Parathyroid adenoma (tissue), 2 donors: ENCODE results near the gene PGAM2.

ENCODE experiments used
- H2AFZ ChIP-seq: fragments of 300-600 bp; sonication (generic); one replicate; pipeline ENCODE4 v1.7.0; 2017; ENCODE audit warnings: antibody characterized with exemption, mild to moderate bottlenecking
- H3K27ac ChIP-seq: fragments of 300-600 bp; sonication (generic); one replicate; pipeline ENCODE4 v1.7.0; 2017
- H3K27me3 ChIP-seq: fragments of 300-600 bp; sonication (generic); one replicate; pipeline ENCODE4 v1.7.0; 2017; ENCODE audit warnings: low read length; ENCODE audit not compliant: control insufficient read depth, insufficient read depth
- H3K36me3 ChIP-seq: fragments of 300-600 bp; sonication (generic); one replicate; pipeline ENCODE4 v1.7.0; 2017; ENCODE audit warnings: low read length; ENCODE audit not compliant: control insufficient read depth, insufficient read depth
- H3K4me1 ChIP-seq: fragments of 300-600 bp; sonication (generic); one replicate; pipeline ENCODE4 v1.7.0; 2017; ENCODE audit warnings: control low read depth
- H3K4me2 ChIP-seq: fragments of 300-600 bp; sonication (generic); one replicate; pipeline ENCODE4 v1.7.0; 2017; ENCODE audit warnings: low read length
- H3K4me3 ChIP-seq: fragments of 300-600 bp; sonication (generic); one replicate; pipeline ENCODE4 v1.7.0; 2017; ENCODE audit warnings: low read depth, low read length
- H3K79me2 ChIP-seq: fragments of 300-600 bp; sonication (generic); one replicate; pipeline ENCODE4 v1.7.0; 2017; ENCODE audit warnings: control low read depth
- H3K9ac ChIP-seq: fragments of 300-600 bp; sonication (generic); one replicate; pipeline ENCODE4 v1.7.0; 2017; ENCODE audit warnings: mild to moderate bottlenecking
- H3K9me3 ChIP-seq: fragments of 300-600 bp; sonication (generic); one replicate; pipeline ENCODE4 v1.7.0; 2017; ENCODE audit warnings: low read length; ENCODE audit not compliant: control insufficient read depth
- CTCF ChIP-seq: fragments of 300-600 bp; sonication (generic); IDR thresholded peaks from one replicate; pipeline ENCODE4 v1.7.0; 2017; ENCODE audit warnings: antibody characterized with exemption, mild to moderate bottlenecking
- donor health status: primary hyperparathyroidism.

PGAM2 gene

DNA sequence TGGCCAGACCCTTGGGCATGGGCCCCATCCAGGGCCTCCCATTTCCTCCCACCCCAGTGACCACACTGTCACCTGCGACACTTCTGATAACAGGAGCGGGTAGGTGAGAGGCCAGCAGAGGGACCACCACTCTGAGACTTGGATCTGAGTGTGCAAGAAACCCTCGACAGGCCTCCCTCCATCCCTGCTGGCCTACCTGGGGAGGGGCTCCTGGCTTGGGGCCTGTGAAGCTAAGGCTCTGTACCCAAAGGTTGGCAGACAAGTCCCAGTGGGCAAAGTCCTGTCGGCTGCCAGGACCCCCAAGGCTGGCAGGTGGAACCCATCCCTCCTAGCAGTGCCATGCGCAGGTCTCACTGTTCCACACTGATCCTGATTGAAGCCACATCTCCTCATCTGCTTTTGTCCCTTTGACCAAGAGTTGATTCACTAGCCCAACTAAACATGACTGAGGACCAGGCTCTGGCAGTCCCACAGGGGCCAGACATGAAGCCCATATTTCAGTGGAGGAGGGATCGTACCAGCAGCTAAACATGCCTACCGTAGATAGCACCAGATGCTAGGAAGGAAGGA, 1.2 kb upstream of the PGAM2 start:
- H3K4me1 ChIP-seq, result peaks cover 23% of the 10 kb centered on the region
- no peak overlapping the region for H2AFZ ChIP-seq
- H3K27me3 ChIP-seq, result no peaks in the 10 kb centered on the region
- no peak overlapping the region for H3K9ac ChIP-seq
- H3K4me2 ChIP-seq, result no peak overlapping the region
- TF ChIP-seq CTCF, result no peak
- no peaks in the 10 kb centered on the region for H3K79me2 ChIP-seq
- H3K36me3 ChIP-seq, result no peaks in the 10 kb centered on the region
- H3K9me3 ChIP-seq, result no peaks in the 10 kb centered on the region
- no peak overlapping the region for H3K4me3 ChIP-seq
- H3K27ac ChIP-seq, result no peak overlapping the region

- H3K4me3 ChIP-seq, result no peak overlapping the region
- H3K4me2 ChIP-seq, result no peak overlapping the region
- no peak overlapping the region for H3K27ac ChIP-seq
- H3K9me3 ChIP-seq, result no peaks in the 10 kb centered on the region
- no peak for TF ChIP-seq CTCF
- no peaks in the 10 kb centered on the region for H3K36me3 ChIP-seq
- H3K4me1 ChIP-seq, result peaks cover 23% of the 10 kb centered on the region
- no peak overlapping the region for H3K9ac ChIP-seq
- no peak overlapping the region for H2AFZ ChIP-seq
- no peaks in the 10 kb centered on the region for H3K27me3 ChIP-seq
- no peaks in the 10 kb centered on the region for H3K79me2 ChIP-seq
These were observed 719 bp upstream of the PGAM2 start for GRCh38 chr7:44066111-44066460.

DNA sequence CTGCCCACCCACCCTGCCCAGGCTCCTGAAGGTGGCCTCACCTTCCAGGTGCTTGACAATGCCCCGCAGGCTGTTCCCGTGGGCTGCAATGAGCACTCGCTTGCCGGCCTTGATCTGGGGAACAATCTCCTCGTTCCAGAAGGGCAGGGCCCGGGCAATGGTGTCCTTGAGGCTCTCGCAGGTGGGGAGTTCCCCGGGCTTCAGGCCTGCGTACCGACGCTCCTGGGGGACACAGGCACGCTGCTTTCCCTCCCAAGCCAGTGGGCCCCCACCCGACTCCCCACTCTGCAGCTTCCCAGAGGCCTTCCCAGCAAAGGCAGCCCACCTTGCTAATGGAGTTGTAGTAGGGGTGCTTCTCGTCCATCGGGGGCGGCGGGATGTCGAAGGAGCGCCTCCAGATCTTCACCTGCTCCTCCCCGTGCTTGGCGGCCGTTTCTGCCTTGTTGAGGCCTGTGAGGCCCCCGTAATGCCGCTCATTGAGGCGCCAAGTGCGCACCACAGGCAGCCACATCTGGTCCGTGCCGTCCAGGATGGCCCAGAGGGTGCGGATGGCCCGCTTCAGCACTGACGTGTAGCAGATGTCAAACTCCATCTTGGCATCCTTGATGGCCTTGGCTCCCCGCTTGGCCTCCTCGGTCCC, 456 bp downstream of the PGAM2 start:
- Histone ChIP-seq H3K4me2 (no peak overlapping the region), H3K36me3 (no peaks in the 10 kb centered on the region), H3K9ac (no peak overlapping the region), H3K79me2 (no peaks in the 10 kb centered on the region), H3K9me3 (no peaks in the 10 kb centered on the region), H3K27ac (no peak overlapping the region), H3K27me3 (no peaks in the 10 kb centered on the region), H3K4me1 (peaks cover 23% of the 10 kb centered on the region), H3K4me3 (no peak overlapping the region), H2AFZ (peak overlapping the region; percentile 47)
- no peak for TF ChIP-seq CTCF

DNA sequence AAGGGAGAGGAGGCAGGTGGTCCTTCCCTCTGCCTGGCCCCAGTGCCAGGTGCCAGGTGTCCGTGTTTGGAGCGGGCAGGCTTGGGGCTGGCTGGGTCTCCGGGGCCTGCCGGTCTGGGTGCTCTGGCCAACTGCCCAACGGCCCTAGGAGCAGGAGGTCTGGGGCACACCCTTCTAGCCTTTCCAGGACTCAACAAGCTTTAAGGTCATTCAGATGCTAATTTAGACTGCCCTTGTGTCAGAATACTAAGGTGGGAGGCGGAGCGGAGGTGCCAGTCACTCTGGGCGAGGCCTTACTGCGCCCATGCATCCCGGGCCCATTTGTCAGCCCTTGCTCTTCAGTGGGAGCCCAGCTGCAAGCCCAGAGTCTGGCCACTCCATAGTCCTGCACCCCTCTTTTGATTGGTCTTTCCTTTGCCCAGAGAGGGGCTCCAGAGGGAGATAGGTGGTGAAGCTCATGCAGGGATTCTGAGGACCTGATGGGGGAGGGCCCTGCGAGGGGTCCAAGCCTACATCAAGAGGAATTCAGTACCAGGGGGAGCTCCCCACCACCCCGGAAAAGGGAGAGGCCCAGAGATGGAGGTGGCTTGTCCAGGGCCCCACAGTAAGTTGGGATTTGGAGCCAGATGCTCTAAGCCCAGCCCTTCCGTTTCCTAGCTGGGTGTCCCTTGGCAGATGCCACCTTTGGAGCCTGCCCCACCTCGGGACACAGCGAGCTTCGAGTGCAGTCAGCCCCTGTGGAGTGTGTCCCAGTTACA, 1.3 kb downstream of the PGAM2 start:
- H3K4me3 ChIP-seq, result no peak overlapping the region
- H3K27me3 ChIP-seq, result no peaks in the 10 kb centered on the region
- no peak overlapping the region for H3K27ac ChIP-seq
- no peaks in the 10 kb centered on the region for H3K36me3 ChIP-seq
- H3K9ac ChIP-seq, result no peak overlapping the region
- TF ChIP-seq CTCF, result no peak
- no peaks in the 10 kb centered on the region for H3K79me2 ChIP-seq
- no peaks in the 10 kb centered on the region for H3K9me3 ChIP-seq
- no peak overlapping the region for H2AFZ ChIP-seq
- H3K4me2 ChIP-seq, result no peak overlapping the region
- H3K4me1 ChIP-seq, result peaks cover 23% of the 10 kb centered on the region
